ENCODE results near the gene PAXX.

Gene PAXX

DNA sequence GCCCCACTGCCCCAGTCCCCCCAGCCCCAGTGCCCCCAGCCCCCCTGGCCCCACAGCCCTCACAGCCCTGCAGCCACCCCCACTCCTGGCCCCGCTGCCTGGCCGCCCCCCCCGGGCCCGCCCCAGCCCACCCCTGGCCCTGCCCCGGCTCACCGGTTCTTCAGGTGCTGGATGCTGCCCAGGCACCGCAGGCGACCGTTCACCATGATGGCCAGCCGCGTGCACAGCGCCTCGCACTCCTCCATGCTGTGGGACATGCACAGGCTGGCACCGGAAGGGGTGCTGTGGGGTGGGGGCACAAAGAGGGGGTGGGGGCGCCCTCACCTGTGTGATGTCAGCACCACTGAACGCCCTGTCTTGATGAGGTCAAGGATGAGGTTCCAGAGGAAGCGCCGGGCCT lies 17.0 kb downstream of the PAXX start:
- DNase-seq (ENCODE audit: low read depth, low spot score): no peak
- TF ChIP-seq, protein P1, sequence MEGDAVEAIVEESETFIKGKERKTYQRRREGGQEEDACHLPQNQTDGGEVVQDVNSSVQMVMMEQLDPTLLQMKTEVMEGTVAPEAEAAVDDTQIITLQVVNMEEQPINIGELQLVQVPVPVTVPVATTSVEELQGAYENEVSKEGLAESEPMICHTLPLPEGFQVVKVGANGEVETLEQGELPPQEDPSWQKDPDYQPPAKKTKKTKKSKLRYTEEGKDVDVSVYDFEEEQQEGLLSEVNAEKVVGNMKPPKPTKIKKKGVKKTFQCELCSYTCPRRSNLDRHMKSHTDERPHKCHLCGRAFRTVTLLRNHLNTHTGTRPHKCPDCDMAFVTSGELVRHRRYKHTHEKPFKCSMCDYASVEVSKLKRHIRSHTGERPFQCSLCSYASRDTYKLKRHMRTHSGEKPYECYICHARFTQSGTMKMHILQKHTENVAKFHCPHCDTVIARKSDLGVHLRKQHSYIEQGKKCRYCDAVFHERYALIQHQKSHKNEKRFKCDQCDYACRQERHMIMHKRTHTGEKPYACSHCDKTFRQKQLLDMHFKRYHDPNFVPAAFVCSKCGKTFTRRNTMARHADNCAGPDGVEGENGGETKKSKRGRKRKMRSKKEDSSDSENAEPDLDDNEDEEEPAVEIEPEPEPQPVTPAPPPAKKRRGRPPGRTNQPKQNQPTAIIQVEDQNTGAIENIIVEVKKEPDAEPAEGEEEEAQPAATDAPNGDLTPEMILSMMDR (IDR thresholded peaks at IDR 0.05; ENCODE audit: insufficient read depth, low read length, missing control alignments): no peak
- H3K4me3 ChIP-seq (ENCODE audit: low read depth, low read length): no peak overlapping the region
- ChIA-PET POLR2A (no interaction called here), CTCF (interaction anchor here (1.2 to 1.9 kb wide), 3 partner anchors 16 to 61 kb away, joined by 4 to 8 read pairs (median 4); no protein-coding TSS in a partner anchor)

DNA sequence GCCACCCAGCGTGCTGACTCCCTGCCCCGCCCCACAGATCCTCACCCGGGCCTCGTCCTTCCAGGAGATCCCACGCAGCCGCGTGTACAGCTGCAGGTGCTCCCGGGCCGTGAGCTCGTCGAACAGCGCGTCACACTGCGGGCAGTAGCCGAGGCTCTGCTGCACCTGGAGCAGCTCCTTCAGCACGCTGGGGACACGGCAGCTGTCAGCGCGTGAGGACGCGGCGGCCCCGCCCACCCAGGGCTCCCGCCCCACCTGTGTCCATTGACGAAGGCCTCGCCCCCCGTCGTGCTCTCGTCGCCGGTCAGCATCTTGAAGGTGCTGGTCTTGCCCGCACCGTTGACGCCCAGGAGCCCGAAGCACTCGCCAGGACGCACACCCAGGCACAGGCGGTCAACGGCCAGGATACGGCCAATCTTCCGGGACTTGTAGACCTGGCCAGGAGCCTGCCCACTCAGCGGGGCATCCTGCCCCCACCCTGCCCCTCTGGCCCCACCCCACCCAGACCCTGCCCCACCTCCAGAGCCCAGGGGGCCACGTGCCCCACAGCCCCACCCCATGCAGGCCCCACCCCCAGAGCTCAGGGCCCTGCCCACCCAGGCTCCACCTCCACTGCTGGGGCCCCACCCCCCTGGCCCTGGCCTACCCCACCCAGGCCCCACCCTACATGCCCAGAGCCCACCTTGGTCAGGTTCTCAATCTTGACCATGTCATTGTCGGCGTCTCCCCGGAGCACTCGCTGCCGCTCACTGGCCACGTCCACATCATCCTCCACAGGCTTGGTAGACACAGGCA lies 17.9 kb downstream of the PAXX start:
- no peak for DNase-seq (ENCODE audit: low read depth, low spot score)
- ChIA-PET CTCF (interaction anchor here (0.9 to 1.9 kb wide), 4 partner anchors 20 to 63 kb away, joined by 3 to 8 read pairs (median 4); no protein-coding TSS in a partner anchor), POLR2A (no interaction called here)
- no peak overlapping the region for H3K4me3 ChIP-seq (ENCODE audit: low read depth, low read length)
- TF ChIP-seq, protein P1 (IDR thresholded peaks at IDR 0.05; ENCODE audit: insufficient read depth, low read length, missing control alignments): no peak

GRCh38 chr9:137011156-137011555 lies 18.9 kb downstream of the PAXX start:
- no peak for DNase-seq (ENCODE audit: low read depth, low spot score)
- TF ChIP-seq, protein P1 (IDR thresholded peaks at IDR 0.05; ENCODE audit: insufficient read depth, low read length, missing control alignments): no peak
- CTCF ChIA-PET: interaction anchor here (0.7 to 1.9 kb wide), 6 partner anchors 16 to 64 kb away, joined by 3 to 8 read pairs (median 4); no protein-coding TSS in a partner anchor
- POLR2A ChIA-PET: no interaction called here
- H3K4me3 ChIP-seq (ENCODE audit: low read depth, low read length): no peak overlapping the region

DNA sequence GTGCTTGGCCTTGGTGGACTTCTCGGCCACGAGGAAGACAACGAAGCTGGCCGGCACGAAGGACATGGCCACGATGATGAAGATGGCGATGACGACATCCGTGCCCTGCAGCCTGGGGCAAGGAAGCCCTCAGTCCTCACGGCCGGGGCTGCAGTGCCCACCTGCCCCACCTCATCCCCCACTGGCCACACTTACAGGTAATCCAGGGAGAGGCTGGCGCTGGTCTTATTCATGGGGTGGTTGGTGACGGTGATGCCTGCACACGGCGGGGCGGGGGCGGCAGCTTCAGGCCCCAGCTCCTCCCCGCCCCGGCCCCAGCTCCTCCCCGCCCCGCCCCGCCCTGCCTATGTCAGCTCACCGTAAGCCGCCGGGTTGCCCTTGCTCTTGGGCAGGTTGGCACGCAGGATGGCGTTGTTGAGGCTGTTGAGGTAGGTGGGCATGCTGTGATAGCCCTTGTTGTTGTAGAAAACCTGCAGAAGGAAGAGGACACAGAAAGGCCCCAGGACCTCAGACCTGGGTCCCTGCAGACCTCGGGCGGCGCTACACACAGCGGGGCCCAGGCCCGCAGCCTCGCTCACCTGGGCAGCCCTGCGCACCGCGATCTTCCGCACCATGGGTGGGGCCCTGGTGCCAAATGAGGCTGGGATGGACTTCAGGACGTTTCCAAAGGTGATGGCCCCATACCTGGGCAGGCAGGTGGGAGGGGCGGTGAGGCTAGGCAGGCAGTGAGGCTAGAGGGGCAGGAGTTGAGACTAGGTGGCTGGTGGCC lies 19.9 kb downstream of the PAXX start:
- ChIA-PET CTCF (interaction anchor here (0.7 to 1.8 kb wide), 5 partner anchors 15 to 23 kb away, joined by 3 to 4 read pairs (median 4); no protein-coding TSS in a partner anchor), POLR2A (no interaction called here)

GRCh38 chr9:137012694-137013570 lies 20.7 kb downstream of the PAXX start:
- H3K4me3 ChIP-seq (ENCODE audit: low read depth, low read length): no peak overlapping the region
- POLR2A ChIA-PET: no interaction called here
- DNase-seq (ENCODE audit: low read depth, low spot score): no peak
- TF ChIP-seq, protein P1 (IDR thresholded peaks at IDR 0.05; ENCODE audit: insufficient read depth, low read length, missing control alignments): no peak
- CTCF ChIA-PET: interaction anchor here (1.4 to 1.8 kb wide), 2 partner anchors 16 to 17 kb away, joined by 3 to 4 read pairs; no protein-coding TSS in a partner anchor

More for the DNA sequence above, 19.9 kb downstream of the PAXX start:
- TF ChIP-seq, protein P1 (IDR thresholded peaks at IDR 0.05; ENCODE audit: insufficient read depth, low read length, missing control alignments): no peak
- no peak for DNase-seq (ENCODE audit: low read depth, low spot score)
- H3K4me3 ChIP-seq (ENCODE audit: low read depth, low read length): no peak overlapping the region

Measured in AG04449 (cell line).